GM23338 (cell line): ENCODE results near the gene GRK5. TPM values are rescaled to one million over a fixed set of nuclear protein-coding genes. Genes with fewer than 3 reads are reported as not detected.

ENCODE experiments used
- ATAC-seq: fragments of 200-7000 bp; cut with Tn5 transposase; 3 replicates; pipeline ENCODE4 v1.9.1; 2020
- DNase-seq: peaks from one replicate; pipeline ENCODE4 v3.0.0-alpha.2; 2015; ENCODE audit warnings: low spot score
- H2AFZ ChIP-seq: fragments of 200-600 bp; sonication (generic); 2 replicates; pipeline ENCODE4 v1.8.0; 2016; ENCODE audit warnings: antibody characterized with exemption, mild to moderate bottlenecking, moderate library complexity
- H3F3A ChIP-seq: fragments of 200-600 bp; sonication (generic); replicated peaks from 2 replicates; pipeline ENCODE4 v1.8.0; 2017; ENCODE audit warnings: antibody characterized with exemption, mixed run types, low read depth
- H3K27ac ChIP-seq: fragments of 200-600 bp; sonication (generic); 2 replicates; pipeline ENCODE4 v1.6.1; 2016; ENCODE audit warnings: low read depth
- H3K27me3 ChIP-seq: fragments of 200-600 bp; sonication (generic); 2 replicates; pipeline ENCODE4 v1.8.0; 2016; ENCODE audit warnings: mild to moderate bottlenecking, mixed run types, moderate library complexity; ENCODE audit not compliant: insufficient read depth
- H3K36me3 ChIP-seq: fragments of 200-600 bp; sonication (generic); 2 replicates; pipeline ENCODE4 v1.8.0; 2016; ENCODE audit warnings: mild to moderate bottlenecking; ENCODE audit not compliant: insufficient read depth
- H3K4me1 ChIP-seq: fragments of 200-600 bp; sonication (generic); 2 replicates; pipeline ENCODE4 v1.8.0; 2016; ENCODE audit warnings: mild to moderate bottlenecking, moderate library complexity; ENCODE audit not compliant: insufficient read depth
- H3K4me2 ChIP-seq: fragments of 200-600 bp; sonication (generic); 2 replicates; pipeline ENCODE4 v1.7.1; 2017; ENCODE audit warnings: mixed run types
- H3K4me3 ChIP-seq: fragments of 200-600 bp; sonication (generic); 2 replicates; pipeline ENCODE4 v1.6.1; 2016; ENCODE audit warnings: mixed run types
- H3K79me2 ChIP-seq: fragments of 200-600 bp; sonication (generic); replicated peaks from 2 replicates; pipeline ENCODE4 v1.8.0; 2017; ENCODE audit warnings: mild to moderate bottlenecking; ENCODE audit not compliant: insufficient read depth
- H3K9me2 ChIP-seq: fragments of 200-600 bp; sonication (generic); 2 replicates; pipeline ENCODE4 v1.8.0; 2017; ENCODE audit not compliant: insufficient read depth
- H4K20me1 ChIP-seq: fragments of 200-600 bp; sonication (generic); replicated peaks from 2 replicates; pipeline ENCODE4 v1.8.0; 2017; ENCODE audit warnings: mild to moderate bottlenecking; ENCODE audit not compliant: insufficient read depth
- H3K27ac Mint-ChIP-seq: 2 replicates; pipeline ENCODE4 v1.8.0; 2020; ENCODE audit warnings: inconsistent platforms, mild to moderate bottlenecking, moderate library complexity, mixed read lengths
- H3K27me3 Mint-ChIP-seq: 3 replicates; pipeline ENCODE4 v1.8.0; 2022; ENCODE audit warnings: low read depth, mild to moderate bottlenecking, moderate library complexity, mixed read lengths, inconsistent platforms; ENCODE audit not compliant: insufficient read depth, poor library complexity
- H3K36me3 Mint-ChIP-seq: 3 replicates; pipeline ENCODE4 v1.8.0; 2021; ENCODE audit warnings: low read depth, mild to moderate bottlenecking, inconsistent platforms, moderate library complexity, mixed read lengths
- H3K4me1 Mint-ChIP-seq: 3 replicates; pipeline ENCODE4 v1.8.0; 2020; ENCODE audit warnings: mild to moderate bottlenecking, inconsistent platforms, mixed read lengths
- H3K4me3 Mint-ChIP-seq: 3 replicates; pipeline ENCODE4 v1.8.0; 2021; ENCODE audit warnings: moderate library complexity, mild to moderate bottlenecking, inconsistent platforms, mixed read lengths
- H3K9me3 Mint-ChIP-seq: 3 replicates; pipeline ENCODE4 v1.8.0; 2020; ENCODE audit warnings: moderate library complexity, mild to moderate bottlenecking, inconsistent platforms, mixed read lengths
- CREB1 ChIP-seq: fragments of 250-450 bp; sonication (Bioruptor Pico); IDR thresholded peaks from 2 replicates; pipeline ENCODE4 v1.5.0; 2020; ENCODE audit warnings: low read depth, mild to moderate bottlenecking, moderate library complexity
- CTCF ChIP-seq, 2 experiments: fragments of 200-600 bp in 1 of 2; sonication (generic) in 1 of 2; conservative IDR thresholded peaks; 2 replicates each; pipeline versions ENCODE4 v1.5.1 to v1.6.1; 2016 to 2017; ENCODE audit warnings: antibody characterized with exemption in 2 of 2, low read depth in 2 of 2, mild to moderate bottlenecking in 2 of 2, moderate library complexity in 1 of 2
- ETS1 ChIP-seq: IDR thresholded peaks from 2 replicates; pipeline ENCODE4 v1.6.1; 2016; ENCODE audit warnings: antibody characterized with exemption
- EZH2 ChIP-seq: fragments of 200-600 bp; sonication (generic); IDR thresholded peaks from one replicate; pipeline ENCODE4 v1.8.0; 2017; ENCODE audit warnings: antibody characterized with exemption, mild to moderate bottlenecking, low read depth; ENCODE audit not compliant: unreplicated experiment
- EZH2phosphoT487 ChIP-seq: fragments of 200-600 bp; sonication (generic); IDR thresholded peaks from one replicate; pipeline ENCODE4 v1.8.1; 2018; ENCODE audit warnings: antibody characterized with exemption; ENCODE audit not compliant: unreplicated experiment
- JUNB ChIP-seq: IDR thresholded peaks from one replicate; pipeline ENCODE4 v1.6.1; 2016; ENCODE audit warnings: antibody characterized with exemption; ENCODE audit not compliant: unreplicated experiment
- NANOG ChIP-seq: IDR thresholded peaks from 2 replicates; pipeline ENCODE4 v1.6.1; 2016; ENCODE audit warnings: antibody characterized with exemption, borderline replicate concordance
- POLR2AphosphoS5 ChIP-seq: IDR thresholded peaks from 2 replicates; pipeline ENCODE4 v1.6.1; 2016; ENCODE audit warnings: antibody characterized with exemption, low read depth
- REST ChIP-seq: IDR thresholded peaks from one replicate; pipeline ENCODE4 v1.6.1; 2018; ENCODE audit warnings: antibody characterized with exemption; ENCODE audit not compliant: unreplicated experiment
- STAT1 ChIP-seq: IDR thresholded peaks from one replicate; pipeline ENCODE4 v1.6.1; 2016; ENCODE audit warnings: antibody characterized with exemption; ENCODE audit not compliant: unreplicated experiment
- ZNF114 ChIP-seq: fragments of 250-450 bp; sonication (Bioruptor Pico); IDR thresholded peaks from 2 replicates; pipeline ENCODE4 v1.5.0; 2020; ENCODE audit warnings: mild to moderate bottlenecking, moderate library complexity
- ZNF331 ChIP-seq: fragments of 250-450 bp; sonication (Bioruptor Pico); IDR thresholded peaks from 2 replicates; pipeline ENCODE4 v1.5.0; 2020; ENCODE audit warnings: low read depth, mild to moderate bottlenecking, moderate library complexity
- ZNF462 ChIP-seq: fragments of 250-450 bp; sonication (Bioruptor Pico); IDR thresholded peaks from 2 replicates; pipeline ENCODE4 v1.5.0; 2020; ENCODE audit warnings: mild to moderate bottlenecking, moderate library complexity
- polyA plus RNA-seq: library from polyadenylated mRNA; unstranded; fragments of >200 nt; fragmentation: Nextera tagmentation; extraction: Ambion mirVana; gene quantifications from 2 replicates; pipeline ENCODE4 v1.2.1, GENCODE V29; 2016
- total RNA-seq: library from RNA; depleted of rRNA; stranded (reverse); fragments of >200 nt; shearing (Covaris generic); gene quantifications from 2 replicates; pipeline ENCODE4 v1.2.3, GENCODE V29; 2014

GRK5 gene
- total and polyA plus RNA-seq, 2 experiments from 2014 or later, result 0.53 to 2.0 TPM

GRCh38 chr10:119451300-119451896, 244.0 kb downstream of the GRK5 start:
- H3K4me1 Mint-ChIP-seq, result peaks cover 24% of the 10 kb centered on the region
- no peak overlapping the region for H3K27ac ChIP-seq
- no peaks in the 10 kb centered on the region for H3K27me3 ChIP-seq
- TF ChIP-seq STAT1 (no peak), EZH2phosphoT487 (no peak), ETS1 (no peak), ZNF114 (CRISPR knock-in tag) (no peak), JUNB (no peak), REST (no peak), NANOG (no peak), ZNF331 (CRISPR knock-in tag) (no peak), POLR2AphosphoS5 (no peak), EZH2 (no peak), CTCF (conservative IDR thresholded peaks at IDR 0.05; ENCODE audit: low read depth in 2 of 2) (no peak), ZNF462 (CRISPR knock-in tag) (no peak), CREB1 (no peak)
- H3K9me3 Mint-ChIP-seq, result no peaks in the 10 kb centered on the region
- ATAC-seq, result no peak
- no peak overlapping the region for H3K4me3 ChIP-seq
- no peak overlapping the region for H3K4me2 ChIP-seq
- H3K27me3 Mint-ChIP-seq, result peaks cover 16% of the 10 kb centered on the region
- H3K9me2 ChIP-seq, result no peaks in the 10 kb centered on the region
- no peaks in the 10 kb centered on the region for H3K36me3 Mint-ChIP-seq
- no peaks in the 10 kb centered on the region for H3K36me3 ChIP-seq
- H2AFZ ChIP-seq, result no peak overlapping the region
- no peaks in the 10 kb centered on the region for H3F3A ChIP-seq
- H3K4me1 ChIP-seq, result no peaks in the 10 kb centered on the region
- no peak overlapping the region for H3K27ac Mint-ChIP-seq
- DNase-seq, result no peak
- H3K79me2 ChIP-seq, result no peaks in the 10 kb centered on the region
- no peak overlapping the region for H3K4me3 Mint-ChIP-seq
- H4K20me1 ChIP-seq, result no peaks in the 10 kb centered on the region
